Testis (tissue), 2 donors: ENCODE data around the gene FAF1.

Experiments
- CTCF ChIP-seq, 3 experiments: fragments of 450-650 bp in 2 of 3; fragments of 200-600 bp in 1 of 3; sonication (generic) in 1 of 3; IDR thresholded peaks; one replicate each; pipeline ENCODE4 v1.5.1; 2016 to 2019; ENCODE audit warnings: antibody characterized with exemption in 3 of 3, mild to moderate bottlenecking in 2 of 3, moderate library complexity in 1 of 3
- POLR2A ChIP-seq: fragments of 450-650 bp; IDR thresholded peaks from one replicate; pipeline ENCODE4 v1.6.1; 2017; ENCODE audit warnings: antibody characterized with exemption, mild to moderate bottlenecking, moderate library complexity

DNA sequence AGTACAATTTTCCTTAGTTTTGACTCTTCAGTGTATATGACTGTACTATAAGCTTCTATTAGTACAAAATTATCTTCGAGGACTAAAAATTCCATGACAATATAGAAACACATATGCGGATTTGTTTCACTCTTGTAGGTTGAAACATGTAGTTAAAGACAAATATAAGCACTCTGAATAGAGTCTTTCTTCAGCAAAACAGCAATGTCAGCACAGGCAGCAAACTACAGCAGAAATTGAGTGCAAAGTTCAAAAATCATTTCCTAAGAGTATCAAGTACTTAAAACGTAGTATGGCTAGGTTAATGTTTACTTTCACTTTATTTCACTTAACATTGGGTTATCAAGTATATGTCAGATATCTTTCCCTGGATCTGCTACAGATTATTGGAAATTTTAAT lies 106.7 kb downstream of the FAF1 start:
- TF ChIP-seq CTCF (IDR thresholded peaks at IDR 0.05) (no peak), POLR2A (no peak)
